ENCODE data around the gene MUC22.
A peak's percentile ranks its signal among the peaks of the same experiment; 100 is the strongest.

DNA sequence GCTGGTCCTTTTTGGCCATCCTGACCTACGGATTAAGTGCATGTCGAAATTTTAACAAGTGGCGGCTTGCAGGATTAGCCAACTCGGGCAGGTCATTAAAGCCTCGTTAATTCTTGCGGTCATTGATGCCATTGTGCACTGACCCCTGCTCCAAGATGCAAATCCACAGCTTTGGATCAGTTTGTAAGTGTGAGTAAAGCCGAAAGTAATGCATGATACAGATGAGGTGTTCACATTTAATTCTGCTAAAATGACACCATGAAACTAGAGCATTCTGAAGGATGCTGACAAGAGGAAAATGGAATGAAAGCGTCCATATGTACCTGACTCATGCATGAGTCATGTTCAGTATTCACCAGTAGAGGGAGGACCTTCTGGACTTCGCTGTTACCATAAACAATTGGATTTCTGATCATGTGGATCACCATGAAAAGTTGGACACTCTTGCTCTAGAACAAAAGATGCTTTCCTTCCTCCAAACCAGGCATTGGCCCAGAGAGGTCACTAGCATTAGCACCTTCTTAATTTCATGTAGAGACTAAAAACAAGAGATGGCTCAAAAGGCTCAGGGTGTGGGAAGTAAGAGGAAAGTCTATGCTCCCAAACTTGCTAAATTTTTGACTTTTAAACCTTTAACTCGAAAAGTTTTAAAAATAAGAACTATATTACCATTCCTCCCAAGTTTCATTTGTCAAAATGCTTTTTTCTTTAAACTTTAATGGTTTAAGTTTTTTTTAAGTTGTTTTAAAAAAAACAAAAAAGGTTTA is 48.0 kb downstream of the MUC22 start:
- TF ChIP-seq POLR2A (IDR thresholded peaks at IDR 0.05), result no peak
- TF ChIP-seq CTCF (IDR thresholded peaks at IDR 0.05), result peak; percentile 22 to 61 (median 51)

Data from body of pancreas (tissue), 4 donors.